Ovary (tissue), 3 donors: ENCODE data around the gene ZNF804B.

Source experiments
- CTCF ChIP-seq, 3 donors: fragments of 450-650 bp in 2 of 3; fragments of 200-600 bp in 1 of 3; IDR thresholded peaks; one replicate each; pipeline versions ENCODE4 v1.5.1 to v1.8.0; 2016 to 2022; ENCODE audit warnings: antibody characterized with exemption in 3 of 3, mild to moderate bottlenecking in 1 of 3
- EP300 ChIP-seq: sonication (generic); formaldehyde crosslinking; IDR thresholded peaks from one replicate; pipeline ENCODE4 v1.6.1; 2017; ENCODE audit warnings: antibody characterized with exemption
- POLR2A ChIP-seq: fragments of 450-650 bp; IDR thresholded peaks from one replicate; pipeline ENCODE4 v1.6.1; 2017; ENCODE audit warnings: antibody characterized with exemption, mild to moderate bottlenecking, moderate library complexity
- donor health status: DM: no; HTN: no; CAD: no.

- TF ChIP-seq EP300 (no peak), CTCF (IDR thresholded peaks at IDR 0.05) (no peak), POLR2A (no peak)
Observed at GRCh38 chr7:89312551-89312950, 553.1 kb downstream of the ZNF804B start.
